Suprapubic skin (tissue), 4 donors: ENCODE data around the gene MALL.
"Not testable (repeated sequence)": the region's sequence is repeated elsewhere in the genome, so short reads cannot be mapped to it uniquely, and the experiment has no call there.

Experiments used
- EP300 ChIP-seq: sonication (generic); formaldehyde crosslinking; IDR thresholded peaks from one replicate; pipeline ENCODE4 v1.6.1; 2017; ENCODE audit warnings: antibody characterized with exemption
- POLR2A ChIP-seq, 2 donors: fragments of 450-650 bp; IDR thresholded peaks; one replicate each; pipeline ENCODE4 v1.6.1; 2017; ENCODE audit warnings: antibody characterized with exemption in 2 of 2, mild to moderate bottlenecking in 2 of 2, moderate library complexity in 2 of 2
- POLR2AphosphoS5 ChIP-seq, 3 donors: sonication (generic); formaldehyde crosslinking; IDR thresholded peaks; one replicate each; pipeline ENCODE4 v1.6.1; 2017; ENCODE audit warnings: antibody characterized with exemption in 3 of 3
- TF ChIP-seq, protein P1 (sequence below), 2 donors: fragments of 200-600 bp in 1 of 2; fragments of 450-650 bp in 1 of 2; sonication (generic) in 1 of 2; IDR thresholded peaks; one replicate each; pipeline ENCODE4 v1.5.1; 2016 to 2019; ENCODE audit warnings: antibody characterized with exemption in 2 of 2, mild to moderate bottlenecking in 1 of 2, moderate library complexity in 1 of 2

GRCh38 chr2:110055819-110056408, 59.7 kb downstream of the MALL start:
- TF ChIP-seq, protein P1, sequence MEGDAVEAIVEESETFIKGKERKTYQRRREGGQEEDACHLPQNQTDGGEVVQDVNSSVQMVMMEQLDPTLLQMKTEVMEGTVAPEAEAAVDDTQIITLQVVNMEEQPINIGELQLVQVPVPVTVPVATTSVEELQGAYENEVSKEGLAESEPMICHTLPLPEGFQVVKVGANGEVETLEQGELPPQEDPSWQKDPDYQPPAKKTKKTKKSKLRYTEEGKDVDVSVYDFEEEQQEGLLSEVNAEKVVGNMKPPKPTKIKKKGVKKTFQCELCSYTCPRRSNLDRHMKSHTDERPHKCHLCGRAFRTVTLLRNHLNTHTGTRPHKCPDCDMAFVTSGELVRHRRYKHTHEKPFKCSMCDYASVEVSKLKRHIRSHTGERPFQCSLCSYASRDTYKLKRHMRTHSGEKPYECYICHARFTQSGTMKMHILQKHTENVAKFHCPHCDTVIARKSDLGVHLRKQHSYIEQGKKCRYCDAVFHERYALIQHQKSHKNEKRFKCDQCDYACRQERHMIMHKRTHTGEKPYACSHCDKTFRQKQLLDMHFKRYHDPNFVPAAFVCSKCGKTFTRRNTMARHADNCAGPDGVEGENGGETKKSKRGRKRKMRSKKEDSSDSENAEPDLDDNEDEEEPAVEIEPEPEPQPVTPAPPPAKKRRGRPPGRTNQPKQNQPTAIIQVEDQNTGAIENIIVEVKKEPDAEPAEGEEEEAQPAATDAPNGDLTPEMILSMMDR (IDR thresholded peaks at IDR 0.05), result not testable (repeated sequence)
- not testable (repeated sequence) for TF ChIP-seq POLR2A (IDR thresholded peaks at IDR 0.05); EP300; POLR2AphosphoS5 (IDR thresholded peaks at IDR 0.05)
